Measurements from ENCODE around the gene COL4A4.

DNA sequence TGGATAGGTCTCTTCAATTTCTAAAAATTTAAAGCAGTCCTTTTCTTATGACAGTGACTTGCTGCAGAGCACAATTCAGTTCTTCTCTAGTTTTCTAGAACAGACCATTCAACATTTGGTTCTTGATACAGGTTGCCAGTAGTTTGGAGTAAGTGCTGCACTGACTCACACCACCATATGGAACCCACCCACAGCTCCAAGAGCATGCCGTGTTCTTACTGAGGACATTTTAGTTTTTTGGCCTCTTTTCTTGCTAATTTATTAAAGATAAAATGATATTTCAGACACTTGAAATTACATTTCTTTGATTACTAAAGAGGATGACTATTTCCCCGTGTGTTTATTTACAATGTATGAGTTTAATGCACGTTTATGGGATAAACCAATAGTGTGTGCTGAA lies 120.0 kb downstream of the COL4A4 start:
- TF ChIP-seq, protein P1, sequence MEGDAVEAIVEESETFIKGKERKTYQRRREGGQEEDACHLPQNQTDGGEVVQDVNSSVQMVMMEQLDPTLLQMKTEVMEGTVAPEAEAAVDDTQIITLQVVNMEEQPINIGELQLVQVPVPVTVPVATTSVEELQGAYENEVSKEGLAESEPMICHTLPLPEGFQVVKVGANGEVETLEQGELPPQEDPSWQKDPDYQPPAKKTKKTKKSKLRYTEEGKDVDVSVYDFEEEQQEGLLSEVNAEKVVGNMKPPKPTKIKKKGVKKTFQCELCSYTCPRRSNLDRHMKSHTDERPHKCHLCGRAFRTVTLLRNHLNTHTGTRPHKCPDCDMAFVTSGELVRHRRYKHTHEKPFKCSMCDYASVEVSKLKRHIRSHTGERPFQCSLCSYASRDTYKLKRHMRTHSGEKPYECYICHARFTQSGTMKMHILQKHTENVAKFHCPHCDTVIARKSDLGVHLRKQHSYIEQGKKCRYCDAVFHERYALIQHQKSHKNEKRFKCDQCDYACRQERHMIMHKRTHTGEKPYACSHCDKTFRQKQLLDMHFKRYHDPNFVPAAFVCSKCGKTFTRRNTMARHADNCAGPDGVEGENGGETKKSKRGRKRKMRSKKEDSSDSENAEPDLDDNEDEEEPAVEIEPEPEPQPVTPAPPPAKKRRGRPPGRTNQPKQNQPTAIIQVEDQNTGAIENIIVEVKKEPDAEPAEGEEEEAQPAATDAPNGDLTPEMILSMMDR (IDR thresholded peaks at IDR 0.05): no peak
- no peak for TF ChIP-seq POLR2A (IDR thresholded peaks at IDR 0.05)

All from Peyer's patch (tissue), 4 donors.